Measurements from ENCODE around the gene UBIAD1. TPM values are rescaled to one million over a fixed set of nuclear protein-coding genes. Genes with fewer than 3 reads are reported as not detected.
"Not testable (repeated sequence)": the region's sequence is repeated elsewhere in the genome, so short reads cannot be mapped to it uniquely, and the experiment has no call there.

UBIAD1 gene
- total and polyA plus RNA-seq, 3 donors from 2014 or later: 25.8 to 32.0 (median 29.3) TPM

DNA sequence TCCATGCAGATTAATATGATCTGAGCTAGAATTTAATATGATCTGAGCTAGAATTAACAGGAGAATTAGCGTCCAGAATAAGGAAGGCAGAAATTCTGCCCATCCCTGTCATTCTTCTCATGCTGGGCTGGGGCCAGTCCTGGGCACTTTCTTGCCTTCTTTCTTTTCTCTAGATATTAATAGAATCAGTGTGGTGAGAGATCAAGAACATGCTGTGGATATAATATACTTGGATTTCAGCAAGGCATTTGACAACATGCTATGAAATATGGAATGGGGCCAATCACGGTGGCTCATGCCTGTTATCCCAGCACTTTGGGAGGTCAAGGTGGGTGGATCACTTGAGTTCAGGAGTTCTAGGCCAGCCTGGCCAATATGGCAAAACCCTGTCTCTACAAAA lies 18.1 kb downstream of the UBIAD1 start:
- H3K36me3 ChIP-seq (ENCODE audit: low read depth, missing control alignments): no peaks in the 10 kb centered on the region
- H3K27me3 ChIP-seq: no peaks in the 10 kb centered on the region
- DNase-seq: no peak
- H3K4me3 ChIP-seq: no peak overlapping the region
- H3K9me3 ChIP-seq: no peaks in the 10 kb centered on the region
- 68 to 84% methylated on average over 2 of the region's 2 CpGs for WGBS, 2 donors
- no peak overlapping the region for H3K27ac ChIP-seq
- H3K4me1 ChIP-seq: no peaks in the 10 kb centered on the region
- intact Hi-C loops (cut with DNase I; ENCODE audit: low total_unique reads): no loop called here
- TF ChIP-seq POLR2A (IDR thresholded peaks at IDR 0.05): no peak
- TF ChIP-seq, protein P1, sequence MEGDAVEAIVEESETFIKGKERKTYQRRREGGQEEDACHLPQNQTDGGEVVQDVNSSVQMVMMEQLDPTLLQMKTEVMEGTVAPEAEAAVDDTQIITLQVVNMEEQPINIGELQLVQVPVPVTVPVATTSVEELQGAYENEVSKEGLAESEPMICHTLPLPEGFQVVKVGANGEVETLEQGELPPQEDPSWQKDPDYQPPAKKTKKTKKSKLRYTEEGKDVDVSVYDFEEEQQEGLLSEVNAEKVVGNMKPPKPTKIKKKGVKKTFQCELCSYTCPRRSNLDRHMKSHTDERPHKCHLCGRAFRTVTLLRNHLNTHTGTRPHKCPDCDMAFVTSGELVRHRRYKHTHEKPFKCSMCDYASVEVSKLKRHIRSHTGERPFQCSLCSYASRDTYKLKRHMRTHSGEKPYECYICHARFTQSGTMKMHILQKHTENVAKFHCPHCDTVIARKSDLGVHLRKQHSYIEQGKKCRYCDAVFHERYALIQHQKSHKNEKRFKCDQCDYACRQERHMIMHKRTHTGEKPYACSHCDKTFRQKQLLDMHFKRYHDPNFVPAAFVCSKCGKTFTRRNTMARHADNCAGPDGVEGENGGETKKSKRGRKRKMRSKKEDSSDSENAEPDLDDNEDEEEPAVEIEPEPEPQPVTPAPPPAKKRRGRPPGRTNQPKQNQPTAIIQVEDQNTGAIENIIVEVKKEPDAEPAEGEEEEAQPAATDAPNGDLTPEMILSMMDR (IDR thresholded peaks at IDR 0.05): no peak

DNA sequence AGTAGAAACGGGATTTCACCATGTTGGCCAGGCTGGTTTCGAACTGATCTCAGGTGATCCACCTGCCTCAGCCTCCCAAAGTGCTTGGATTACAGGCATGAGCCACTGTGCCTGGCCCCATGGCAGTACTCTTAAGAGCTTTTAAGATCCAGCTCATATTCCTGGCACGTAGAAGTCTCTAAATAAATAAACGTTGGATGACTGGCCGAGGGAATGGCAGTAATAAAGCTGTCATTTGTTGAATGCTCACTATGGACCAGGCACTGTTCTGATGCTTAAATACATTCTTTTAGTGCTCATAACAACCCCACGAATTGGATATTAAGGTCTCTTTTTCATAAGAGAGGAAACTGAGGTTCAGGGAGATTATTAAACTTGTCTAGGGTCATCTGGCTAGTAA lies 20.9 kb downstream of the UBIAD1 start:
- no peaks in the 10 kb centered on the region for H3K27me3 ChIP-seq
- TF ChIP-seq POLR2A (IDR thresholded peaks at IDR 0.05): no peak
- TF ChIP-seq, protein P1 (IDR thresholded peaks at IDR 0.05): no peak
- H3K4me3 ChIP-seq: no peak overlapping the region
- 87 to 89% methylated on average over 6 of the region's 6 CpGs for WGBS, 2 donors
- H3K27ac ChIP-seq: no peak overlapping the region
- H3K9me3 ChIP-seq: no peaks in the 10 kb centered on the region
- no peaks in the 10 kb centered on the region for H3K4me1 ChIP-seq
- no peaks in the 10 kb centered on the region for H3K36me3 ChIP-seq (ENCODE audit: low read depth, missing control alignments)
- intact Hi-C loops (cut with DNase I; ENCODE audit: low total_unique reads): no loop called here
- no peak for DNase-seq

DNA sequence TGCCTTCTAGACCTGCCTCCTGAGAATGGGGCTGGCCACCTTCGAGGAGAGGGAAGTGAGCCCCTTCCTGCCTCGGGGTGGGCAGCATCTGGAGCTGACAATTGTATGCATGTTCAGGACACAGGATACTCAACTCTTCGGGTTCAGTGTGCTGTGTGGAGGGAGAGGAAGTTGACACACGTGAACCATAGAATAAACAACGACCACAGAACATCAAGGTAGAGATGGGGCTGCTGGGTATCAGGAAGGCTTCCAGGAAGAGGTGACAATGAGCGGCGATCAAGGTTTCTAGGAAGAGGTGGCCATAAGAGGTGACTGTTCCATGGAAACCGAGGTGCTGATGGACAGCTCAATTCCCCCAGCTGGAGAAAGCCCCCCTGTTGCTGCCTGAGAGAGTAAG lies 22.0 kb downstream of the UBIAD1 start:
- DNase-seq: no peak
- Histone ChIP-seq H3K27ac (no peak overlapping the region), H3K36me3 (ENCODE audit: low read depth, missing control alignments) (no peaks in the 10 kb centered on the region), H3K27me3 (no peaks in the 10 kb centered on the region), H3K9me3 (no peaks in the 10 kb centered on the region), H3K4me1 (no peaks in the 10 kb centered on the region), H3K4me3 (no peak overlapping the region)
- intact Hi-C loops (cut with DNase I; ENCODE audit: low total_unique reads): no loop called here
- WGBS, 2 donors: 76 to 86% methylated on average over 8 of the region's 8 CpGs
- TF ChIP-seq POLR2A (IDR thresholded peaks at IDR 0.05): no peak
- TF ChIP-seq, protein P1 (IDR thresholded peaks at IDR 0.05): no peak

DNA sequence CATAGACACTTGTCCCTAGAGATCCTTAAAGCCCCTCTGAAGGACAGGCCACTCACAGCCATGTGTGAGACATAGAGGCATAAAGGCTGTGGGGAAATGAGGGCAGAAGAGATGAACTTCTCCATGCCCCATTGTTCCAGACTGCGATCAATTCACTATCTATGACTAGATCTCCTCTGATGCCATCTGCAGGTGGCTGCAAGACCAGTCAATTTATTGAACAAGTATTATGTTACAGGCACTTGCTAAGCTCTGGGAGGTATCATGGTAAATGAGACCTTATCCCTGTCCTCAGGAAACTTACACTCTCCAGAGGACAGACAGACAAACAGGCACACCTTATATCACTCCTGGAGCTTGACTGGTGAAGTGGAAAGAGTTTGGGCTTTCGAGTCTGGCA lies 22.9 kb downstream of the UBIAD1 start:
- no peak for TF ChIP-seq POLR2A (IDR thresholded peaks at IDR 0.05)
- TF ChIP-seq, protein P1 (IDR thresholded peaks at IDR 0.05): no peak
- no peak overlapping the region for H3K4me3 ChIP-seq

DNA sequence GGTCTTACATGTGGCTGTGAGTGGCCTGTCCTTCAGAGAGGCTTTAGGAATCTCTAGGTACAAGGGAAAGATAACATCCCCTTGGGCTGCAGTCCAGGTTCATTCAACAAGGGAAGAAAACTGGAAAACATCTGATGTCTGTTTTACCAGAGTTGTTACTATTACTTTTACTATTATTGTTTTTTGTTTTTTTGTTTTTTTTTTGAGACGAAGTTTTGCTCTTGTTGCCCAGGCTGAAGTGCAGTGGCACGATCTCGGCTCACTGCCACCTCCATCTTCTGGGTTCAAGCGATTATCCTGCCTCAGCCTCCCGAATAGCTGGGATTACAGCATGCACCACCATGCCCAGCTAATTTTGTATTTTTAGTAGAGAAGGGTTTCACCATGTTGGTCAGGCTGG lies 24.8 kb downstream of the UBIAD1 start:
- H3K27ac ChIP-seq; H3K4me1 ChIP-seq; DNase-seq; H3K36me3 ChIP-seq (ENCODE audit: low read depth, missing control alignments); H3K27me3 ChIP-seq; intact Hi-C loops (cut with DNase I; ENCODE audit: low total_unique reads); H3K4me3 ChIP-seq; H3K9me3 ChIP-seq: not testable (repeated sequence)
- 96% methylated on average over 5 of the region's 5 CpGs for WGBS, 2 donors

More for the DNA sequence above, 22.9 kb downstream of the UBIAD1 start:
- whole genome bisulfite sequencing, 2 donors: 100% methylated on average over 2 of the region's 2 CpGs
- H3K27me3 ChIP-seq: no peaks in the 10 kb centered on the region
- no peaks in the 10 kb centered on the region for H3K4me1 ChIP-seq
- intact Hi-C loops (cut with DNase I; ENCODE audit: low total_unique reads): no loop called here
- no peak overlapping the region for H3K27ac ChIP-seq
- no peak for DNase-seq
- H3K9me3 ChIP-seq: no peaks in the 10 kb centered on the region
- no peaks in the 10 kb centered on the region for H3K36me3 ChIP-seq (ENCODE audit: low read depth, missing control alignments)
